NCI-H128 (cell line): ENCODE measurements around the gene CHST8.

Source experiments
- DNase-seq: peaks from one replicate; lab custom pipeline; 2025; ENCODE audit not compliant: unreplicated experiment; lab: John Stamatoyannopoulos, UW

The CHST8 gene

GRCh38 chr19:33784432-33784831 is 162.7 kb downstream of the CHST8 start:
- no peak for DNase-seq

- no peak for DNase-seq
Measured at GRCh38 chr19:33785795-33786194, 164.0 kb downstream of the CHST8 start.

GRCh38 chr19:33788676-33789075 is 166.9 kb downstream of the CHST8 start:
- no peak for DNase-seq

GRCh38 chr19:33789344-33789743 is 167.6 kb downstream of the CHST8 start:
- DNase-seq = no peak

GRCh38 chr19:33794683-33795369 is 173.1 kb downstream of the CHST8 start:
- no peak for DNase-seq

- no peak for DNase-seq
Measured at GRCh38 chr19:33795370-33796163, 173.8 kb downstream of the CHST8 start.

- DNase-seq = no peak
Measured at GRCh38 chr19:33796164-33796875, 174.6 kb downstream of the CHST8 start, which contains the start of gene KCTD15. Gene KCTD15 (plus strand): TSS chr19:33796870. CDS start chr19:33800455, 3,585 bp downstream.

- no peak for DNase-seq
Measured at GRCh38 chr19:33797802-33798671, 176.3 kb downstream of the CHST8 start.

- no peak for DNase-seq
Measured at GRCh38 chr19:33798681-33799111, 176.9 kb downstream of the CHST8 start.

- DNase-seq = no peak
Measured at GRCh38 chr19:33799476-33799875, 177.7 kb downstream of the CHST8 start.

GRCh38 chr19:33800012-33800680 is 178.4 kb downstream of the CHST8 start:
- DNase-seq = no peak

GRCh38 chr19:33801411-33801810 is 179.7 kb downstream of the CHST8 start:
- no peak for DNase-seq

- no peak for DNase-seq
Measured at GRCh38 chr19:33802001-33802400, 180.2 kb downstream of the CHST8 start.

- DNase-seq = no peak
Measured at GRCh38 chr19:33802801-33803200, 181.0 kb downstream of the CHST8 start.

GRCh38 chr19:33803383-33803782 is 181.6 kb downstream of the CHST8 start:
- no peak for DNase-seq

- no peak for DNase-seq
Measured at GRCh38 chr19:33804021-33804799, 182.5 kb downstream of the CHST8 start.

- DNase-seq = no peak
Measured at GRCh38 chr19:33805313-33805712, 183.6 kb downstream of the CHST8 start.

- no peak for DNase-seq
Measured at GRCh38 chr19:33805840-33806433, 184.2 kb downstream of the CHST8 start.

GRCh38 chr19:33806434-33806881 is 184.7 kb downstream of the CHST8 start:
- no peak for DNase-seq
